Panc1 (cell line): ENCODE results near the gene PHTF1. TPM values are rescaled to one million over a fixed set of nuclear protein-coding genes. Genes with fewer than 3 reads are reported as not detected.

ENCODE experiments used
- ATAC-seq: fragments of 200-7000 bp; cut with Tn5 transposase; 2 replicates; pipeline ENCODE4 v1.9.1; 2020; ENCODE audit warnings: mild to moderate bottlenecking, moderate library complexity
- BruUV-seq: library from RNA; stranded (reverse); fragments of 400-500 nt; replicated peaks from 2 replicates; lab custom pipeline; 2021; lab: Mats Ljungman, UMichigan
- CTCF ChIA-PET: fragments of 300-600 bp; sonication (Branson Sonifier 250); formaldehyde crosslinking; loops from one replicate; lab custom pipeline; 2022; ENCODE audit warnings: antibody characterized with exemption; lab: Charles Lee
- POLR2A ChIA-PET: fragments of 300-600 bp; sonication (Branson Sonifier 250); formaldehyde crosslinking; loops from one replicate; lab custom pipeline; 2022; ENCODE audit warnings: antibody characterized with exemption; lab: Charles Lee
- DNase-seq: peaks from one replicate; pipeline ENCODE4 v3.0.0-alpha.2; 2010; ENCODE audit warnings: low read depth, low spot score
- H3K27ac ChIP-seq: 2 replicates; pipeline ENCODE4 v1.5.1; 2011; ENCODE audit warnings: mild to moderate bottlenecking, low read length, inconsistent platforms
- H3K27me3 ChIP-seq: fragments of 200-500 bp; sonication (Bioruptor generic); 2 replicates; pipeline ENCODE4 v1.6.0; 2014; ENCODE audit warnings: low read length, inconsistent platforms; ENCODE audit not compliant: control insufficient read depth, insufficient read depth
- H3K36me3 ChIP-seq: fragments of 200-500 bp; sonication (Bioruptor generic); 2 replicates; pipeline ENCODE4 v1.5.1; 2014; ENCODE audit warnings: inconsistent platforms, mild to moderate bottlenecking, low read length, moderate library complexity; ENCODE audit not compliant: control insufficient read depth, insufficient read depth
- H3K4me1 ChIP-seq: 2 replicates; pipeline ENCODE4 v1.5.1; 2011; ENCODE audit warnings: inconsistent platforms, mild to moderate bottlenecking, low read length, moderate library complexity; ENCODE audit not compliant: control insufficient read depth, insufficient read depth
- H3K4me3 ChIP-seq, 2 experiments: 2 replicates each; pipeline ENCODE4 v1.5.1; 2011 to 2012; ENCODE audit warnings: low read depth in 2 of 2, low read length in 2 of 2, mild to moderate bottlenecking in 2 of 2, inconsistent platforms in 1 of 2, moderate library complexity in 1 of 2
- H3K9me3 ChIP-seq: fragments of 200-500 bp; sonication (Bioruptor generic); 2 replicates; pipeline ENCODE4 v1.5.1; 2014; ENCODE audit warnings: low read depth, mild to moderate bottlenecking, inconsistent platforms, low read length, moderate library complexity; ENCODE audit not compliant: control insufficient read depth, insufficient read depth
- CTCF ChIP-seq: fragments of 450-650 bp; IDR thresholded peaks from 2 replicates; pipeline ENCODE4 v1.5.1; 2017; ENCODE audit warnings: mild to moderate bottlenecking
- POLR2AphosphoS5 ChIP-seq: IDR thresholded peaks from 2 replicates; pipeline ENCODE4 v1.6.1; 2012; ENCODE audit warnings: mild to moderate bottlenecking, low read depth, low read length, moderate library complexity
- REST ChIP-seq, 2 experiments: IDR thresholded peaks; 2 replicates each; pipeline ENCODE4 v1.6.1; 2011 to 2012; ENCODE audit warnings: low read depth in 2 of 2, control low read depth in 1 of 2, low read length in 1 of 2, mild to moderate bottlenecking in 1 of 2, moderate library complexity in 1 of 2; ENCODE audit not compliant: insufficient read depth in 1 of 2
- SIN3A ChIP-seq: IDR thresholded peaks from 2 replicates; pipeline ENCODE4 v1.6.1; 2012; ENCODE audit warnings: low read depth, mild to moderate bottlenecking, low read length, moderate library complexity, borderline replicate concordance; ENCODE audit not compliant: insufficient read depth
- TCF7L2 ChIP-seq: IDR thresholded peaks from 2 replicates; pipeline ENCODE4 v1.6.1; 2011; ENCODE audit warnings: mild to moderate bottlenecking, low read depth, low read length, inconsistent platforms
- in situ Hi-C: cut with HindIII; loops from 2 replicates; pipeline ENCODE4 v1.10.0; 2016; ENCODE audit warnings: low sequenced_read_pairs, low pct_unique_long_range_greater_than_20kb
- intact Hi-C: fragments of 100-400 bp; cut with micrococcal nuclease; formaldehyde crosslinking; loops from one replicate; pipeline ENCODE4 v1.10.0; 2022; ENCODE audit not compliant: unreplicated experiment
- total RNA-seq: library from RNA; stranded (reverse); gene quantifications from one replicate; pipeline ENCODE4 v1.2.1, GENCODE V29; 2021; ENCODE audit not compliant: unreplicated experiment

PHTF1 gene
- total RNA-seq, 1 experiment from 2014 or later: 32.0 TPM

DNA sequence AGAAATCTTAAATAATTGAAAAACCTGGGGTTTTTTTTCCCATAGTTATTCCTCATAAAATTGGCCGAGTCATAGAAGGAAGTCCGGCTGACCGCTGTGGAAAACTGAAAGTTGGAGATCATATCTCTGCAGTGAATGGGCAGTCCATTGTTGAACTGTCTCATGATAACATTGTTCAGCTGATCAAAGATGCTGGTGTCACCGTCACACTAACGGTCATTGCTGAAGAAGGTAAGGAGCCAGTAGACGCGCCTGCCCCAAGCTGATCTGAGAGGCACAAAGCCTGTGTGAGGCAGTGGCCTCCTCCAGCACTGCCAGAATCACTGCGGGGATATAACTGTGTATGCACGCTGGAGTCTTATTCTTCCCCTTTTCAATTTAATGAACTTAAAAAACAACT is 100.3 kb downstream of the PHTF1 start:
- ChIA-PET POLR2A (no interaction called here), CTCF (no interaction called here)
- no peak for DNase-seq
- H3K36me3 ChIP-seq: no peaks in the 10 kb centered on the region; the same call in 1 of the 2 replicates
- in situ Hi-C loops: no loop called here
- H3K4me3 ChIP-seq: no peak overlapping the region
- no peak overlapping the region for H3K27ac ChIP-seq
- no TSS peak for BruUV-seq
- TF ChIP-seq SIN3A: no peak
- no peak for TF ChIP-seq REST (IDR thresholded peaks at IDR 0.05; ENCODE audit: insufficient read depth in 1 of 2, low read depth in 2 of 2, low read length in 1 of 2)
- TF ChIP-seq TCF7L2: no peak
- TF ChIP-seq POLR2AphosphoS5: no peak
- TF ChIP-seq CTCF: no peak
- no peaks in the 10 kb centered on the region for H3K9me3 ChIP-seq
- intact Hi-C loops: no loop called here
- H3K27me3 ChIP-seq: no peaks in the 10 kb centered on the region
- no peak for ATAC-seq
- no peaks in the 10 kb centered on the region for H3K4me1 ChIP-seq

DNA sequence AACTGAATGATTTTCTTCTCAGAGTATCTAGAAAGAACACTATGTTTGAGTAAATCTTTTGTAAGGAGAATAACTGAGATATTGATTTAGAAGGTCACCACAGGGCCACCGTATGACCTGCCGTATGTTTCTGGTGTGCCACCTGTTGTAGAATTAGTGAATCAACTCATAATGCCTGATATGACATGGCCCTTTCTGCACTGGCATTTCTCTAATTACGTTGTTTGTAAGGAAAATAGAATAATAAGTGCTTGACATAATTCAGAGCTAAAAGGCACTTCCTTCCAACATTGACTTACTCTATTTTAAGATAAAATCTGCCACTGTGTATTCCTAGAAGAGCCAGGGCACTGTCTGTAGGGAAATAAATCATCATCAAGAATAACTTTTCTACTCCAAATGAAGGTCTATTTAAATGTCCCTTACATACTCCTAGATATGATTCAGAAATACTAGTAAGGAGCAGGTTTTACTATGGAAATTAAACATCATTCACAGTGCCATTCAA is 101.7 kb downstream of the PHTF1 start:
- CTCF ChIA-PET: no interaction called here
- DNase-seq (no peak), ATAC-seq (no peak)
- no peaks in the 10 kb centered on the region for H3K4me1 ChIP-seq
- no TSS peak for BruUV-seq
- H3K4me3 ChIP-seq: no peak overlapping the region
- H3K36me3 ChIP-seq: no peaks in the 10 kb centered on the region
- POLR2A ChIA-PET: no interaction called here
- H3K27me3 ChIP-seq: no peaks in the 10 kb centered on the region
- no peak for TF ChIP-seq CTCF
- no peak for TF ChIP-seq POLR2AphosphoS5
- TF ChIP-seq TCF7L2: no peak
- TF ChIP-seq SIN3A: no peak
- TF ChIP-seq REST (IDR thresholded peaks at IDR 0.05; ENCODE audit: insufficient read depth in 1 of 2, low read depth in 2 of 2, low read length in 1 of 2): no peak
- no peaks in the 10 kb centered on the region for H3K9me3 ChIP-seq
- in situ Hi-C loops: no loop called here
- intact Hi-C loops: no loop called here
- H3K27ac ChIP-seq: no peak overlapping the region
